Loucy (cell line): ENCODE measurements around the gene SPSB1.

ENCODE experiments used
- H2AFZ ChIP-seq: fragments of 200-600 bp; sonication (generic); 2 replicates; pipeline ENCODE4 v1.6.0; 2016; ENCODE audit warnings: antibody characterized with exemption, mild to moderate bottlenecking, low read length, moderate library complexity
- H3F3A ChIP-seq: fragments of 200-600 bp; 2 replicates; pipeline ENCODE4 v1.6.0; 2016; ENCODE audit warnings: antibody characterized with exemption, low read depth, mild to moderate bottlenecking
- H3K27me3 ChIP-seq: fragments of 200-600 bp; sonication (generic); 2 replicates; pipeline ENCODE4 v1.6.1; 2014; ENCODE audit warnings: low read length, mild to moderate bottlenecking; ENCODE audit not compliant: insufficient read depth, poor library complexity, severe bottlenecking
- H3K36me3 ChIP-seq: fragments of 200-600 bp; sonication (generic); 2 replicates; pipeline ENCODE4 v1.6.1; 2016; ENCODE audit warnings: low read length; ENCODE audit not compliant: insufficient read depth
- H3K4me1 ChIP-seq: fragments of 200-600 bp; sonication (generic); 2 replicates; pipeline ENCODE4 v1.5.1; 2014; ENCODE audit warnings: low read length, mild to moderate bottlenecking; ENCODE audit not compliant: insufficient read depth, poor library complexity, severe bottlenecking
- H3K4me2 ChIP-seq: fragments of 200-600 bp; sonication (generic); 2 replicates; pipeline ENCODE4 v1.6.0; 2014; ENCODE audit warnings: antibody characterized with exemption, low read length, low read depth, mild to moderate bottlenecking; ENCODE audit not compliant: poor library complexity, severe bottlenecking
- H3K4me3 ChIP-seq: fragments of 200-600 bp; sonication (generic); 2 replicates; pipeline ENCODE4 v1.5.1; 2014; ENCODE audit warnings: low read length, mild to moderate bottlenecking, mixed read lengths; ENCODE audit not compliant: poor library complexity, severe bottlenecking
- H3K79me2 ChIP-seq: fragments of 200-600 bp; sonication (generic); 2 replicates; pipeline ENCODE4 v1.6.1; 2014; ENCODE audit warnings: low read length; ENCODE audit not compliant: insufficient read depth
- H3K9ac ChIP-seq: fragments of 200-600 bp; sonication (generic); 2 replicates; pipeline ENCODE4 v1.6.0; 2014; ENCODE audit warnings: mild to moderate bottlenecking, low read depth, low read length, moderate library complexity; ENCODE audit not compliant: poor library complexity, severe bottlenecking
- H3K9me2 ChIP-seq: fragments of 200-600 bp; sonication (generic); replicated peaks from 2 replicates; pipeline ENCODE4 v1.6.1; 2016; ENCODE audit warnings: low read depth, low read length, mixed read lengths
- H3K9me3 ChIP-seq: fragments of 200-600 bp; sonication (generic); 2 replicates; pipeline ENCODE4 v1.6.1; 2014; ENCODE audit warnings: mild to moderate bottlenecking, antibody characterized with exemption, low read length, low read depth; ENCODE audit not compliant: insufficient read depth
- H4K20me1 ChIP-seq: fragments of 200-600 bp; sonication (generic); 2 replicates; pipeline ENCODE4 v1.6.0; 2014; ENCODE audit warnings: antibody characterized with exemption, low read length, mild to moderate bottlenecking; ENCODE audit not compliant: insufficient read depth, poor library complexity, severe bottlenecking
- EZH2phosphoT487 ChIP-seq: fragments of 200-600 bp; IDR thresholded peaks from 2 replicates; pipeline ENCODE4 v1.6.1; 2018; ENCODE audit warnings: antibody characterized with exemption, mild to moderate bottlenecking, moderate library complexity, borderline replicate concordance
- TF ChIP-seq, protein P1 (sequence below): fragments of 200-600 bp; sonication (generic); conservative IDR thresholded peaks from 2 replicates; pipeline ENCODE4 v1.5.1; 2014; ENCODE audit warnings: mild to moderate bottlenecking, antibody characterized with exemption, low read length

The SPSB1 gene

DNA sequence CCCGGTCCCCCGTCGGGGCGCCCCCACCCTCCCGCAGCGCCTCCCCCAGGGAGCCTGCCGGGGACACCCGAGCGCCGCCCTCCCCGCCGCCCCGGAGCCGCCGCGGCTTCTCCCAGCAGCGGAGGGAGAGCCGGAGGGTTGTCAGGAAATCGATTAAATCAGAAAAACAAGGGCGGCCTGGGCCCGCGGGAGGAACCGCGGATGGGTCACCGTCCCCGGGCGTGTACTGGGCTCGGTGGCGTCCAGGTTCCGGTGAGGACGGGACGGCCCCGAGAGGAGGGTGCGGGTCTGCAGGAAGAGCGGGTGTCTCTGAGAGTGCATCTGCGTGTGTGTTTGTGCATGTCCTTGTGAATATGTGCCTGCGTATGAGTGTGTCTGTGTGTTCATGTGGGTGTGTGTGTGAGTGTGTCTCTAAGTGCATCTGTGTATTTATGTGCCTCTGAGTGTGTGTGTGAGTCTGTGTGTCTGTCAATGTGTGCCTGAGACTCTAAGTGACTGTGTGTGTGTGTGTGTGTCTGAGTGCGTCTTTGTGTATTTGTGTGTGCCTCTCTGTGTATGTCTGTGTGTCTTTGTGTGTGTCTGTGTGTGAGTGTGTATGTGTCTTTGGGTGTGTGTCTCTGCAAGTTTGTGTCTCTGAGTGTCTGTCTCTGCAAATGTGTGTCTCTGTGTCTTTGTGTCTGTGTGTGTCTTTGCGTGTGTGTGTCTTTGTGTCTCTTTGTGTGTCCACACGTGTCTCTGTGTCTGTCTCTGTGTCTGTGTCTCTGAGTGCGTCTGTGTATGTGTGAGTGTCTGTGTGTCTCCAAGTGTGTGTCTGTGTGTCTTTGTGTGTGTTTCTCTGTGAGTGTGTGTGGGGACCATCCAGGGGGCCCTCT lies 1.1 kb downstream of the SPSB1 start:
- H3K9me3 ChIP-seq, result no peaks in the 10 kb centered on the region
- H3K4me2 ChIP-seq, result peak overlapping the region; percentile 100
- no peaks in the 10 kb centered on the region for H3K27me3 ChIP-seq
- peaks cover 56% of the 10 kb centered on the region for H3K79me2 ChIP-seq
- H3K9ac ChIP-seq, result peak overlapping the region; percentile 80
- no peak overlapping the region for H2AFZ ChIP-seq
- no peaks in the 10 kb centered on the region for H3K36me3 ChIP-seq
- H3F3A ChIP-seq, result peaks cover 11% of the 10 kb centered on the region
- no peak for TF ChIP-seq EZH2phosphoT487
- TF ChIP-seq, protein P1, sequence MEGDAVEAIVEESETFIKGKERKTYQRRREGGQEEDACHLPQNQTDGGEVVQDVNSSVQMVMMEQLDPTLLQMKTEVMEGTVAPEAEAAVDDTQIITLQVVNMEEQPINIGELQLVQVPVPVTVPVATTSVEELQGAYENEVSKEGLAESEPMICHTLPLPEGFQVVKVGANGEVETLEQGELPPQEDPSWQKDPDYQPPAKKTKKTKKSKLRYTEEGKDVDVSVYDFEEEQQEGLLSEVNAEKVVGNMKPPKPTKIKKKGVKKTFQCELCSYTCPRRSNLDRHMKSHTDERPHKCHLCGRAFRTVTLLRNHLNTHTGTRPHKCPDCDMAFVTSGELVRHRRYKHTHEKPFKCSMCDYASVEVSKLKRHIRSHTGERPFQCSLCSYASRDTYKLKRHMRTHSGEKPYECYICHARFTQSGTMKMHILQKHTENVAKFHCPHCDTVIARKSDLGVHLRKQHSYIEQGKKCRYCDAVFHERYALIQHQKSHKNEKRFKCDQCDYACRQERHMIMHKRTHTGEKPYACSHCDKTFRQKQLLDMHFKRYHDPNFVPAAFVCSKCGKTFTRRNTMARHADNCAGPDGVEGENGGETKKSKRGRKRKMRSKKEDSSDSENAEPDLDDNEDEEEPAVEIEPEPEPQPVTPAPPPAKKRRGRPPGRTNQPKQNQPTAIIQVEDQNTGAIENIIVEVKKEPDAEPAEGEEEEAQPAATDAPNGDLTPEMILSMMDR, result no peak
- H3K9me2 ChIP-seq, result no peaks in the 10 kb centered on the region
- H4K20me1 ChIP-seq, result peaks cover 52% of the 10 kb centered on the region
- peak overlapping the region; percentile 96 for H3K4me3 ChIP-seq
- peaks cover 49% of the 10 kb centered on the region for H3K4me1 ChIP-seq

- H3K9ac ChIP-seq, result peak overlapping the region; percentile 80
- no peaks in the 10 kb centered on the region for H3K36me3 ChIP-seq
- peaks cover 62% of the 10 kb centered on the region for H3K79me2 ChIP-seq
- H4K20me1 ChIP-seq, result peaks cover 52% of the 10 kb centered on the region
- H2AFZ ChIP-seq, result no peak overlapping the region
- H3K4me3 ChIP-seq, result peak overlapping the region; percentile 96
- H3K4me1 ChIP-seq, result peaks cover 49% of the 10 kb centered on the region
- TF ChIP-seq EZH2phosphoT487, result no peak
- TF ChIP-seq, protein P1, result no peak
- H3K9me2 ChIP-seq, result no peaks in the 10 kb centered on the region
- H3F3A ChIP-seq, result peaks cover 11% of the 10 kb centered on the region
- H3K27me3 ChIP-seq, result no peaks in the 10 kb centered on the region
- H3K4me2 ChIP-seq, result peak overlapping the region; percentile 100
- H3K9me3 ChIP-seq, result no peaks in the 10 kb centered on the region
Observed at GRCh38 chr1:9294405-9294773, 1.7 kb downstream of the SPSB1 start.

DNA sequence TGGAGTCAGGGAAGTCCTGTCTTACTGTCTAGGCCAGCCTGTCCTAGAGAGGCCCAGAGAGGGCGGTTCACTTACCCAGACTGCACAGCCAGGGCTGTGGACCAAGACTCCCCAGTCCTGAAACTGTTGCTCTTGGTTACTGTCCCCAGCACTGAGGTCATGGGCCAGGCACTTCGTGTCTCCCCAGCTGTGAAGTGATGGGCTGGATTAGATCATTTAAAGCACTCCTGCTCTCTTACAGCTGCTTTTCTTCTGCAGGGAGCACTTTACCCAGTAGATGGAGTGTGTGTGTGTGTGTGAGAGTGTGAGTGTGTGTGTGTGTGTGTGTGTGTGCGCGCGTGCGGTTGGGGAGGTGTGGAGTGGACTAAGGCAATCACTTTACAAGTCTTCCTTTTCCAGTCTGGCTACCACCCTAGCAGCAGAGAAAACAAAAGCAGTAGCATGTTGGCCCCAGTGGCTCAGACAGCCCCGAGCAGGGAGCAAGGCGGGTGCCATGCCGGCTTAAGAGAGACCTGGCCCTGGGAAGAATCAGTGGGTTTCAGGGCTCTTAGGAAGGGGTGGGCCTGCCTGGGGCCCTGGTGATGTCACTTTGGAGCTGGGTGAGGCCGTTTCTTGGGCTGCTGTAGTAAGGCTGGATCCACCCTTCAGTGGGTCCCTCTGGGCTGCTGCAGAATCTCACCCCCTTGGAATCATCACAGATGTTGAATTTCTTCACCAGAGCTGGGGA lies 2.4 kb downstream of the SPSB1 start:
- Histone ChIP-seq H4K20me1 (peaks cover 56% of the 10 kb centered on the region), H3K9me3 (no peaks in the 10 kb centered on the region), H3F3A (peaks cover 10% of the 10 kb centered on the region), H3K4me1 (peaks cover 52% of the 10 kb centered on the region), H3K9me2 (no peaks in the 10 kb centered on the region), H2AFZ (no peak overlapping the region), H3K79me2 (peaks cover 67% of the 10 kb centered on the region), H3K36me3 (no peaks in the 10 kb centered on the region), H3K4me2 (peak overlapping the region; percentile 100), H3K4me3 (peak overlapping the region; percentile 96), H3K9ac (peak overlapping the region; percentile 80), H3K27me3 (no peaks in the 10 kb centered on the region)
- TF ChIP-seq, protein P1, result peak; percentile 60
- no peak for TF ChIP-seq EZH2phosphoT487
